COLO668 (cell line): ENCODE results near the gene REXO1.
"Not testable (repeated sequence)": the region's sequence is repeated elsewhere in the genome, so short reads cannot be mapped to it uniquely, and the experiment has no call there.

Experiments used
- DNase-seq: peaks from one replicate; lab custom pipeline; 2025; ENCODE audit not compliant: unreplicated experiment; lab: John Stamatoyannopoulos, UW

REXO1 gene

GRCh38 chr19:1799695-1800342 lies 48.5 kb downstream of the REXO1 start:
- DNase-seq = no peak

GRCh38 chr19:1797313-1797712 lies 51.0 kb downstream of the REXO1 start:
- DNase-seq = not testable (repeated sequence)

GRCh38 chr19:1796395-1797142 lies 51.7 kb downstream of the REXO1 start:
- DNase-seq = no peak

- no peak for DNase-seq
Measured at GRCh38 chr19:1794424-1795172, 53.7 kb downstream of the REXO1 start.

- no peak for DNase-seq
Measured at GRCh38 chr19:1791879-1792278, 56.4 kb downstream of the REXO1 start.

GRCh38 chr19:1790054-1790792 lies 58.1 kb downstream of the REXO1 start:
- DNase-seq = no peak

GRCh38 chr19:1789261-1790041 lies 58.8 kb downstream of the REXO1 start:
- peak; percentile 19 for DNase-seq

- no peak for DNase-seq
Measured at GRCh38 chr19:1787116-1787515, 61.2 kb downstream of the REXO1 start.

GRCh38 chr19:1786668-1787067 lies 61.6 kb downstream of the REXO1 start:
- DNase-seq = no peak

GRCh38 chr19:1785310-1785709 lies 63.0 kb downstream of the REXO1 start:
- DNase-seq = no peak

- no peak for DNase-seq
Measured at GRCh38 chr19:1783874-1784273, 64.4 kb downstream of the REXO1 start.

GRCh38 chr19:1783354-1783753 lies 64.9 kb downstream of the REXO1 start:
- DNase-seq = no peak

- DNase-seq = no peak
Measured at GRCh38 chr19:1782521-1782920, 65.8 kb downstream of the REXO1 start.

GRCh38 chr19:1780272-1780958 lies 67.9 kb downstream of the REXO1 start:
- DNase-seq = peak; percentile 8

- DNase-seq = no peak
Measured at GRCh38 chr19:1779574-1779973, 68.7 kb downstream of the REXO1 start.

GRCh38 chr19:1777149-1777548 lies 71.1 kb downstream of the REXO1 start:
- DNase-seq = no peak

GRCh38 chr19:1776606-1777147 lies 71.6 kb downstream of the REXO1 start:
- no peak for DNase-seq

- no peak for DNase-seq
Measured at GRCh38 chr19:1775951-1776605, 72.2 kb downstream of the REXO1 start.
